DOHH2 (cell line): ENCODE measurements around the gene WHRN.

ENCODE experiments used
- EZH2phosphoT487 ChIP-seq: fragments of 200-600 bp; sonication (generic); IDR thresholded peaks from 2 replicates; pipeline ENCODE4 v1.6.1; 2017; ENCODE audit warnings: borderline replicate concordance, mild to moderate bottlenecking, antibody characterized with exemption, low read length, moderate library complexity, mixed read lengths
- TF ChIP-seq, protein P1 (sequence below): fragments of 200-600 bp; sonication (generic); IDR thresholded peaks from one replicate; pipeline ENCODE4 v1.5.1; 2014; ENCODE audit warnings: antibody characterized with exemption, mild to moderate bottlenecking, low read depth, low read length; ENCODE audit not compliant: poor library complexity, severe bottlenecking

DNA sequence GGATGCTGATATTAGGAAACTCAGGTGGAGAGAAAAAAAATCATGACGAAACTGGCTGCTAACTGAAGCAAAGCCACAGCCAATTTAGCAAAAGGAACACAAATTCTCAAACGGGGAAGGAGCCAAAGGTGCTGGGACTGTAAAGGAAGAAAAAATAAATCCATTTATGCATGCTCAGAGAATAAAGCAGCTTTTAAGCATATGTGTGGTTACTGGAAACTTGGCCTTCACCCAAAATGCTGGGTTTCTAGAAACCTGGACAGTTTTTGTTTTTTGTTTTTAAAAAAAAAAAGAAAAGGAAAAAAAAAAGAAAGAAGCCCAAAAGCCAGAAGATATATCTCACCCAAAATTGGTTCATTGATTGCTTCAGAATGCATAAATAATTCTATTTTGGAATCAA lies 8.0 kb downstream of the WHRN start:
- TF ChIP-seq, protein P1, sequence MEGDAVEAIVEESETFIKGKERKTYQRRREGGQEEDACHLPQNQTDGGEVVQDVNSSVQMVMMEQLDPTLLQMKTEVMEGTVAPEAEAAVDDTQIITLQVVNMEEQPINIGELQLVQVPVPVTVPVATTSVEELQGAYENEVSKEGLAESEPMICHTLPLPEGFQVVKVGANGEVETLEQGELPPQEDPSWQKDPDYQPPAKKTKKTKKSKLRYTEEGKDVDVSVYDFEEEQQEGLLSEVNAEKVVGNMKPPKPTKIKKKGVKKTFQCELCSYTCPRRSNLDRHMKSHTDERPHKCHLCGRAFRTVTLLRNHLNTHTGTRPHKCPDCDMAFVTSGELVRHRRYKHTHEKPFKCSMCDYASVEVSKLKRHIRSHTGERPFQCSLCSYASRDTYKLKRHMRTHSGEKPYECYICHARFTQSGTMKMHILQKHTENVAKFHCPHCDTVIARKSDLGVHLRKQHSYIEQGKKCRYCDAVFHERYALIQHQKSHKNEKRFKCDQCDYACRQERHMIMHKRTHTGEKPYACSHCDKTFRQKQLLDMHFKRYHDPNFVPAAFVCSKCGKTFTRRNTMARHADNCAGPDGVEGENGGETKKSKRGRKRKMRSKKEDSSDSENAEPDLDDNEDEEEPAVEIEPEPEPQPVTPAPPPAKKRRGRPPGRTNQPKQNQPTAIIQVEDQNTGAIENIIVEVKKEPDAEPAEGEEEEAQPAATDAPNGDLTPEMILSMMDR = no peak
- no peak for TF ChIP-seq EZH2phosphoT487
